ENCODE data around the gene GPSM1.

DNA sequence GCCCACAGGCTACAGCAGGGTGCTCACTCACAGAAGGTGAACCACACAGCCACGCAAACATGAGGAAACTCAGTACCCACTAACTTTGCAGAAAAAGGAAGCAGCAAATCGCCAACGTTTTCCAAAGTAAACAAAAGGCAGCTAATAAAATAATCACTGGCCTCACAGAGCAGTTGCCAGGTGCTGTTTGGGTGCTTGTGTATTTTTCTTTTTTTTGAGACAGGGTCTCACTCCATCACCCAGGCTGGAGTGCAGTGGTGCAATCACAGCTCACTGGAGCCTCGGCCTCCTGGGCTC lies 68.8 kb downstream of the GPSM1 start:
- TF ChIP-seq, protein P1, sequence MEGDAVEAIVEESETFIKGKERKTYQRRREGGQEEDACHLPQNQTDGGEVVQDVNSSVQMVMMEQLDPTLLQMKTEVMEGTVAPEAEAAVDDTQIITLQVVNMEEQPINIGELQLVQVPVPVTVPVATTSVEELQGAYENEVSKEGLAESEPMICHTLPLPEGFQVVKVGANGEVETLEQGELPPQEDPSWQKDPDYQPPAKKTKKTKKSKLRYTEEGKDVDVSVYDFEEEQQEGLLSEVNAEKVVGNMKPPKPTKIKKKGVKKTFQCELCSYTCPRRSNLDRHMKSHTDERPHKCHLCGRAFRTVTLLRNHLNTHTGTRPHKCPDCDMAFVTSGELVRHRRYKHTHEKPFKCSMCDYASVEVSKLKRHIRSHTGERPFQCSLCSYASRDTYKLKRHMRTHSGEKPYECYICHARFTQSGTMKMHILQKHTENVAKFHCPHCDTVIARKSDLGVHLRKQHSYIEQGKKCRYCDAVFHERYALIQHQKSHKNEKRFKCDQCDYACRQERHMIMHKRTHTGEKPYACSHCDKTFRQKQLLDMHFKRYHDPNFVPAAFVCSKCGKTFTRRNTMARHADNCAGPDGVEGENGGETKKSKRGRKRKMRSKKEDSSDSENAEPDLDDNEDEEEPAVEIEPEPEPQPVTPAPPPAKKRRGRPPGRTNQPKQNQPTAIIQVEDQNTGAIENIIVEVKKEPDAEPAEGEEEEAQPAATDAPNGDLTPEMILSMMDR (conservative IDR thresholded peaks at IDR 0.05; ENCODE audit: low read length) = no peak
- no peak for TF ChIP-seq EZH2phosphoT487 (IDR thresholded peaks at IDR 0.05; ENCODE audit: borderline replicate concordance)
